Choroid plexus epithelial cell (primary cell): ENCODE measurements around the gene CHCHD6.

Experiments
- DNase-seq: peaks from one replicate; pipeline ENCODE4 v3.0.0-alpha.2; 2010; ENCODE audit warnings: low read depth
- H3K4me3 ChIP-seq: 2 replicates; pipeline ENCODE4 v1.5.1; 2011; ENCODE audit warnings: low read depth, mild to moderate bottlenecking, control low read depth, low read length, moderate library complexity
- CTCF ChIP-seq: conservative IDR thresholded peaks from 2 replicates; pipeline ENCODE4 v1.5.1; 2011; ENCODE audit warnings: low read depth, mild to moderate bottlenecking, control low read depth, inconsistent platforms, low read length, moderate library complexity

Gene CHCHD6

GRCh38 chr3:126758026-126758425, 54.0 kb downstream of the CHCHD6 start:
- no peak overlapping the region for H3K4me3 ChIP-seq
- no peak for DNase-seq
- no peak for TF ChIP-seq CTCF

- no peak for DNase-seq
- no peak for TF ChIP-seq CTCF
- H3K4me3 ChIP-seq: no peak overlapping the region
These were observed 54.8 kb downstream of the CHCHD6 start for GRCh38 chr3:126758882-126759281.

GRCh38 chr3:126760541-126760940, 56.5 kb downstream of the CHCHD6 start:
- no peak for DNase-seq
- no peak for TF ChIP-seq CTCF
- no peak overlapping the region for H3K4me3 ChIP-seq

GRCh38 chr3:126763035-126763434, 59.0 kb downstream of the CHCHD6 start:
- no peak for DNase-seq
- no peak for TF ChIP-seq CTCF
- no peak overlapping the region for H3K4me3 ChIP-seq

GRCh38 chr3:126765187-126766069, 61.4 kb downstream of the CHCHD6 start:
- no peak overlapping the region for H3K4me3 ChIP-seq
- no peak for TF ChIP-seq CTCF
- no peak for DNase-seq

- DNase-seq: no peak
- no peak for TF ChIP-seq CTCF
- no peak overlapping the region for H3K4me3 ChIP-seq
These were observed 62.6 kb downstream of the CHCHD6 start for GRCh38 chr3:126766653-126767052.

GRCh38 chr3:126768903-126769302, 64.9 kb downstream of the CHCHD6 start:
- no peak for TF ChIP-seq CTCF
- DNase-seq: no peak
- no peak overlapping the region for H3K4me3 ChIP-seq
